Activated CD8-positive, alpha-beta memory T cell treated with anti-CD3 and anti-CD28 coated beads, Interleukin-2, amount 50 U/mL, for 48 hours (primary cell): ENCODE measurements around the gene TP53I13.

Source experiments
- DNase-seq: peaks from one replicate; pipeline ENCODE4 v3.0.0-alpha.2; 2020

TP53I13 gene

DNA sequence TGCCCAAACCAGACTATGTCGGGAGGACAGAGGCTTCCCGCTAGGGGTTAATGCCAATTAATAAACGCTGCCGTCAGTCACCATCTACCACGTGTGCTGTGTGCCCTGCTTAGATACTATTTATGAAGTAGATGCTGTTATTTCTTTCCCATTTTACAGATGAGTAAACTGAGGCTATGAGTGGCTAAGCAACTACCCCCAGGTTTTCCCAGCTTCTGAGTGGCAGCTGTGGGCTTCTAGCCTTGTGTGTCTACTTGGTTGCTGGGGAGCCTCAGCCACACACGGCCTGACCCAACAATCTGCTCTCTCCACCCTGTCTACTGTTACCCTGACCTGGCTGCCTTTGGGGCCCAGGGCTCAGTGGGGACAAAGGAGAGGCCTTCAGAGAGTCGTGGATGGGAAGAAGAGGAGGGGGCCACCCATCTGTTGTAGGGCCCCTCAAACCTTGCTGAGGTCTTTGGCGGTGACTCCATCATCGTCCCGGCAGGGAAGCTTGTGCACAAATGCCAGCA, 13.8 kb downstream of the TP53I13 start:
- DNase-seq = no peak

GRCh38 chr17:29582772-29583171, 14.3 kb downstream of the TP53I13 start:
- DNase-seq = no peak

GRCh38 chr17:29583324-29584248, 15.1 kb downstream of the TP53I13 start:
- no peak for DNase-seq

DNA sequence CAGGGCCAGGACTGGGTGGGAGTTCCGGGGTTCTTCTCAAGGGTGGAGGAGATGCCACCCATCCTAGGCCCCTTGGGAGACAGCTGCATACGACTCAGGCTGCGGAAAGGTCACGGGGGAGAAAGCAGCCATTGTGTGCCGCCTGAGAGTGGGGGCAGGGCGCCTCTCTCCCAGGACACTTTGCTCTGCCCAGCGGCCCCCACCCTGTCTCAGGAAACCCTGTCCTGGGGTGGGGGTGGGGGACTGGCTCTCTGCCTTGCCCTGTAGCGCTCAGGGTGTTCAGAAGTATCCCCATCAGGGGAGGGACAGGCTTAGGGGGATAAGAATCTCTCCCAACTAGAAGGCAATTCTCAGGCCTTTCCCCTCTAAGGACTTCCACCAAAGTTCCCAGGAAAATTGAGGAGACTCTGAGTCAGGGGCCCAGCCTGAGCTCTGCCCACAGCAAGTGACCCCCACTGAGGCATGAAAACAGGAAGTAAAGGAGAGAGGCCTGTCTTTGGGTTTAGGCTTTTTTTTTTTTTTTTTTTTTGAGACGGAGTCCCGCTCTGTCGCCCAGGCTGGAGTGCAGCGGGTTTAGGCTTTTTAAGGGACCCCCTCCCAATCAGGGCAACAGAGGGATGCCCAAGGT, 16.1 kb downstream of the TP53I13 start:
- no peak for DNase-seq

DNA sequence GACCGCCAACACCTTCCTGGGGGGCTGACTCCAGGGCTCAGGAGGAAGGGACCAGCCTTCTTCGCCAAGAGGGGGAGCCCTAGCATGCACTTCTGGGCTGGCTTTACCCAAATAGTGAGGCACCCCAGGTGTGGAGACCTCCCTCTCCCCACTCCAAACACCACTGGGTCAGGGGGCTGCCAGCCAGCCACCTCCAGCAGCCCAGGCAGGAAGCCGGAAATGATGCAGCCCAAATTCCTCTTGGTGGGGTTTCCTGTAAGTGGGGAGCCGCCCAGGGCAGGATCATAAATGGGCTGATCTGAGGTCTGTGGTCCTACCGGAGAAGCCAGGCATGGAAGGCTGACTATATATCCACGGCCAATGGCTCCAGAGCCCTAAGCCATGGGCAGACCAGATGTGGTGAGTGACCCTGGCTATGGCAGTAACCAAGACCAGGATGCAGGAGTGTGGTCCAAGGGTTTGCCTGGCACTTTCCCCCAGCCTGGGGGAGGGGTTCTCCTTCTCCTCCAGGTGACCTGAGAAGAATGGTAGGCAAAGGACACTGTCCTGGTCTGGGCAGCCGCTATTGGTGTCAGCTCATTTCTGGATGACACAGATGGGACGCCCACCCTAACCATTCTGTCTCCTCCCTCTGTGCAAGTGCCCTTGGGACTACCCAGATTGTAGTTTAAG, 16.7 kb downstream of the TP53I13 start:
- DNase-seq = no peak

DNA sequence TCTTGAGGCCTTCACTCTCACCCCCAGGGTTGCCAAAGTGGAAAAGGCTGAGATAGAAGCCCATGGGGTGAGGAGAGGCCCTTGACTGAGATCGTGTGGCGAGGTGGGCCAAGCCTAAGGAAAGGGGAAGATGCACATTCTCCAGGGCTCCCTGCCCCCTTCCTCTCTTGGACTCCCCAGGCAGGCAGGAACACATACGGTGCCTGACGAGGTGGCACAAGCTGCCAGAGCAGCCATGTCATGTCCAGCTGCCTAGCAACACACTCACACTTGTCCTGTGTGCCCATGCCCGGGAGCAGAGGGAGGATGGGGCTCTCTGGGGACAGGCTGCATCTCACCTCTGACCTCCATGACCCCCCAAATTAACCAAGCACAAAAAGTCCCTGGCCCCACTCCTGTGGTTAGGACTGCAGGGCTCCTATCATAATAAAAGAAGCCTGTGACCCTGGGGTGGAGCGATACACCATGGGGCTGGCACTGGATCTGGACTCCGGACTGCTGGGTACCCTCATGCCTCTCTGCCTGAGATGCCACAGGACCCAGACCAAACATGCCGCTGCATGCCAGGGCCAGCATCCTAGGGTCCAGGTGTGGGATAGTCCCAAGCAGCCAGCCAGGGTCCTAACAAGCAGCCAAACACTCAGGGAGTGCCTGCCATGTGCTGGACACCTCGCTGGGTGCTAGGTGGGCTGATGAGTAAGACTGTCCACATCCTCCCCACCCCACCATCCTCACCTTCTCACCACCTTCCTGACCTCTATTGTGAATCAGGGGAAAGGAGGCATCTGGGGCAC, 18.4 kb downstream of the TP53I13 start:
- DNase-seq = no peak

- no peak for DNase-seq
These were observed 19.1 kb downstream of the TP53I13 start for GRCh38 chr17:29587591-29587990.

GRCh38 chr17:29588017-29588561, 19.6 kb downstream of the TP53I13 start:
- no peak for DNase-seq

DNA sequence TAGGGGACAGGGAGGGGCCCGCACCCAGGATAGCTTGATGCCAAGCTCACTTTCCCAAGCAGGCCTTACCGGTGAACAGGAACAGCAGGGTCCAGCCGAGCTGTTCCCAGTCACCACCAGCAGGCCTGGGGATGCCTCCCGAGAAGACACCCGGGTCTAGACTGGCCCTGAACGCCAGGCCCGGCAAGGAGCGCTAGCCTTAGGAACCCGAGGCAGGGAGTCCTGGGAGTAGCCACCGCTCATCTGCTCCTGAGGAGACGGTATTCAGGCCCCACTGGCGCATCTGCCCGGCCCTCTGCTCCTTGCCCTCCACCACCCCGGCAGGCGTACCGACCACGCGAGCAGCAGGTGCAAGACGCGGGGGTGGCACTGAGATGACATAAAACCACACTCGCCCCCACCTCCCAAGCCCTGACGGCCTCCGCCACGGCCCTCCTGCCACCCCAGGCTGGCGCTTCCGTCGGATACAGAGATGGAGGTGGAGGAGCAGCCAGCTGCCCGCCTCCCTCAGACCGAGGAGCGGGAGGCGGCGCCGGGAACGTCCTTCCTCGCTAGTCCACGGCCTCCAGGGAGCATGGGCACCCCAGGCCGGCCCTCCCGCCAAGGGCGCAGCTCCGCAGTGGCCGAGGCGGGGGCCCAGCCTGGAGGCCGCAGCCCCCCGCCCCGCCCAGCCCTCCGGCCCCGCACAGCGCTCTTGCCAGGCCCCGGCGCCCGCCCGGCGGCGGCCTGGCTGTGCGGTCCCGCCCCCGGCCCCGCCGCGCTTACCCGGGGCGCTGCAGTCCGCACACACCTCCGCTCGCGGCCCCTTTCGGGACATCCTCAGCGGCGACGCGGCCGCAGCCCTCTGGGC, 20.3 kb downstream of the TP53I13 start:
- peak; percentile 74 for DNase-seq

DNA sequence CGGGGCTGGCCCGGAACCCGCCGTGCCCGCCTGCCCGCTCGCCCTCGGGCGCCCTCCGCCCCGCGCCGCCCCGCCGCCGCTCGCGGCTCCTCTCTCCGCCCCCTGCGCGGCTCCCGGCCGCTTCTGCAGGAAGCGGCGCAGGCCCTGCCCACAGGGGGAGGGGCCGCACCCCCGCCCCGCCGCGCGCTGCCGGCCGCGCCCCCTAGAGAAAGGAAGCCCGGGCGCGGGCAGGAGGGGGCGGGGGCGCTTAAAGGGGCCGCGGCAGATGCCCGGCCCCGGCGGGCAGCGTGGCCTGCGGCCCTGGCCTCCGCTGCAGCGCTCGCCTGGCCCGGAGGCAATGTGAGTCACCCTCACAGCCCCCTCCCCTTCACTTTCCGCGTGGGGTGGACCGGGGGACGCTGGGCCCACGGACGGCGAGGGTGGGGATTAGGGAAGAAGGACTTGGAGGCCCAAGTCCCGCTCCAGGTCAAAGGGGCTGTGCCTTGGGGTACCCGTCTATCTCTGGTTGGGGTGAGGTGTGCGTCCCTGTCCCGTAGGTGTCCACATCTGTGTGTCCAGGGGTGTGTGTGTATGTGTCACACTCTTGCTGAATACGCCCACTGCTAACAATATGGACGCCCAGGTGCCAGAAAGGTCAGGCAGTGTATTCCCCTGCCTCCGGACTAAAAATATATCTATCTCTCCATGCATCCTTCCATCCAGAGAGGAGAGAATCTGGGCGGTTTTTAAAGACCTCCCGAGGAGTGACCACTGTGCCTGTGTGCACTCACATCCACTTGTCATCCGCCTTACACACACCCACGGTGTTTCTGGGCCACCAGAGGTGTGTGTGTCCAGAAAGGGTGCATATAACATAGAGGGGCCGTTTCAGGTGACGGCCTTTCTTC, 21.3 kb downstream of the TP53I13 start, which contains the start of gene GIT1:
Gene GIT1 (minus strand): TSS at position 125 of the 887 bp plus-strand sequence. CDS start 270 bp downstream, outside the sequence.
- DNase-seq = peak; percentile 90

GRCh38 chr17:29590411-29591145, 22.1 kb downstream of the TP53I13 start:
- DNase-seq = no peak

DNA sequence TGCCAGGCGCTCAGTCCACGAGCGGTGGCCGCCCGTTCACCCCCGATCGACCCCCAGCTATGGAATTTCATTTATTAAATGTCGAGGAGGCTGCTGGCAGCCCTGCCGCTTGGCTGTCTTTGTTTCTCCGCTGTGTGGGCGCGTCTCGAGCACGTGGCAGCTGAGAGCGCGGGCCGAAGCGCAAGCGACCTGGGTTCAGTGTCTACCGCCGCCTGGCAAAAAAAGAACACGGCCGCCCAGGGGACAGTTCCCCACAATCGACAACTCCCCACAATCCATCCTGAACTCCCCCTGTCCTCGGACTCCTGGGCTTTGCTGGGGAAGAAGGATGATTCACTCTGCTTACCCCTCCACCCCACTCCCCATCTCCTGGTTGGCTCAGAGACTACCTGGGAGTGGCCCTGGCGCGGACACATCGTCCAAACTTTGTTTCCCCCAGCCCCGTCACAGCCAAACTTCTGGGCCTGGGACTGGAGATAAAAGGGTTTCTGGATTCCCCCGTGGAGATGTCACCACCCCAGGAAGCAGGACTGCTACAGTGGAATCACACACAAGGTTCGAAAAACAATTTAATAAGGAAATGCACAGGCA, 22.7 kb downstream of the TP53I13 start:
- DNase-seq = peak; percentile 75

DNA sequence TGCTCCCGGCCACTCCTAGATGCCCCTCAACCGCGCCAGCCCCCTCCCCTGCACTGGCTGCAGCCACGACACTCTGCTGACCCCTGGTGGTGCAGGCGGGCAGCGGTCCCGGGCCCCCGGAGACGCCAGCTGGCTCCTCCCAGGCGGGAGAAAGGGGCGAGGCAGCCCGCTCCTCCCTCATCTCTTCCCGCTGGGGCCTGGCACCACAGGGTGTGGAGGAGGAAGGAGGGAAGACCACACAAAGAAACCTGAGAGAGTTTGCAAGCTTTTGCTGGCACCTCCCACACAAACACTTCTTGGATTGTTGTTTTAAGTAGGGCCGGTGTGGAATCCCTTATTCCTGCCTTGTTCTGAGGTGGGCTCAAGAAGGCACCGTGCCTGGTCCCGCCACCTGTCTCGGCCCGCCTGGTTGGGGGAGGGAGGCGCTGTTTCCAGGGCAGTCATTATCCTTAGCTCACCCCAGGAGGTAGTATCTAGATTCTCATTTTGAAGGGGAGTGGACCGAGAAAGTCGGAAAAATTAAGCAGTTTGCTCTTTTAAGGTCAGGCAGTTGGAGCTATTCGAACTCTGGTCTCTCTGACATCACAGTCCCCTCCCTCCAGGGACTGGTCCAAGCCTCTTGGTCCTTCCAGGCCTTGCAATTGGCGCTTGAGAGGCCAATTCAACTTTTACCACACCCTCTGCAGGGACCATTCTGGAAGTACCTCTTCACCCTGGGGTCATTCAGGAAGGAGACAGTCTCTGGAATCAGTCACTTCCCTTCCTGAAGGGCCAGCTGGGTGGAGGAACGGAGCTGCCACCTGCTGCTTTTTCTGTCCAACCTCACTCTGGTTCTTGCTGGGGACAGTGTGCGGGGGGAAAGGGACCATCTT, 23.5 kb downstream of the TP53I13 start:
- peak; percentile 95 for DNase-seq

- peak; percentile 79 for DNase-seq
These were observed 24.5 kb downstream of the TP53I13 start, which contains the start of gene ANKRD13B for GRCh38 chr17:29592850-29593551. ANKRD13B (plus strand) TSS chr17:29593132; CDS start chr17:29593622, 490 bp downstream.

DNA sequence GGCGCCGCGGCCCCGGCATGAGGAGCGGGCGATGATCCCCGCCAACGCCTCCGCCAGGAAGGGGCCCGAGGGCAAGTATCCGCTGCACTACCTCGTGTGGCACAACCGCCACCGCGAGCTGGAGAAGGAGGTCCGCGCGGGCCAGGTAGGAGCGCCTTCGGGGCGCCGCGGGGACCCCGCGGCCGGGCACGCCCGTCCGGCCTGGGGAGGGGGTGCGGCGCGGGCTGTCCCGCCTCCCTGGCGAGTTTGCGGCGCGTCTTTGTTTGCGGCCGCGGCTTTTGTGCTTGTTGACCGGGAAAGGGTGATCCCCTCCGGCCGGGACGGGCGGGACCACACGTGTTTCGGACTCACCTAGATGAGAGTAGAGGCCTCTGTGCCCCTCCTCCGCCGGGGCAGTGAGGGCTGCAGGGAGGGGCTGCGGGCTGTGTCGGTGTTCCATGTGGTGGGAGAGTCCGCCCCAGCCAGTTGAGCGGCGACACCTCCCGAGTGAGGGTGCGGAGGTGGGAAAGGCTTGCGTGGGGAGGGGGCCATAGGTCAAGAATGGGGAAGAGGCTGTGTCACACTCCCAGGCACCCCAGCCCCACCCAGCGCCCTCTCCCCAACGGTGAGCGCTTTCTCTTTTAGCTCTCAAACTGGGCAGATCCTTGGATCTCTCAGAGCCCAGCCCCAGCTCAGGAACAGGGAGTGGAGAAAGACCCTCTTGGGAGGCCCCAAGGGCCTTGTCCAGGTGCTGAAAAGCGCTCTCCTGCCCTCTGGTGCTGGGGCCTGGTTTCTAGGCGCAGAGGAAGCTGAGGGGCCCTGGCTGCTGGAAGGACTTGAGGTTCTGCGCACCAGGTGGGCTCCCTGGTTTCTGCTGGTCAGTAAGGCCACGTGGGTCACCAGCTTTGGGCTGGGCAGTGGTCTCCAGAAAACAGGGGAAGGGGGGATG, 25.4 kb downstream of the TP53I13 start:
- DNase-seq = no peak

- no peak for DNase-seq
These were observed 26.1 kb downstream of the TP53I13 start for GRCh38 chr17:29594519-29595090.
